Kidney tubule cell (primary cell): ENCODE measurements around the gene GCFC2.
A peak's percentile ranks its signal among the peaks of the same experiment; 100 is the strongest.
"Not testable (repeated sequence)": the region's sequence is repeated elsewhere in the genome, so short reads cannot be mapped to it uniquely, and the experiment has no call there.

Experiments
- DNase-seq: peaks from one replicate; pipeline ENCODE4 v3.0.0-alpha.2; 2018; ENCODE audit warnings: low spot score

GCFC2 gene

DNA sequence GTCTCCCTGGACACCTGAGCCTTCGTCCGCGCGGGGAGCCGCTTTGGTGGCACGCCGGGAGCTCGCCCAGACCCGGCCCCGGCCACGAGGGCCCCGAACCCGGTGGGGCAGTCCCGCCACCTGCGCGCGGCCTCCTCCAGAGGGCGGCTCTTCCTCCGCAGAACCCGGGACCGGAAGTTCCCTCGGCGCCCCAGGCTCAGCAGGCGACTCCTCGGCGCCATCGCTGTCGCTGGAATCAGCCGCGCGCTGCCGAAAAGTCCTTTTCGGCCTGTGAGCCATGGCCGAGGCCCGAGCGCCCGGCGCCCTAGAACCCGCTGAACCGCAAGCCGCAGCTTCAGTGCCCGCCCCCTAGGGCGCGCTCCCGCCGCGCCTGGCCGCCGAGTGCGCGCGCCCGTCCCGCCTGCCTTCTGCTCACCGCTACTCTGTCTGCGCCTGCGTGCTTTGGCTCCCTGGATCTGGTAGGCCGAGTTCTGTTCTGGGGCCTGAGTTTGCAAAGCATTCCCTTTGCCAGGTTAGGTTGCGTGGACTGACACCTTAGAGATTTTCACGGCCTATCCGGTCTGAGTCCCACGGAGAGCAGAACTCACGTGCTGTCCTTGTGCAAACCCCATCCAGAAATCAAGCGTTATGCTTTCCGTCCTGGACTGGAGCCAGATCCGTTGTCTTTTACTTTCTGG is at the start of gene GCFC2:
Gene GCFC2 (minus strand): TSS at position 339 of the 677 bp plus-strand sequence. CDS start 60 bp downstream, at position 279.
- peak; percentile 92 for DNase-seq

DNA sequence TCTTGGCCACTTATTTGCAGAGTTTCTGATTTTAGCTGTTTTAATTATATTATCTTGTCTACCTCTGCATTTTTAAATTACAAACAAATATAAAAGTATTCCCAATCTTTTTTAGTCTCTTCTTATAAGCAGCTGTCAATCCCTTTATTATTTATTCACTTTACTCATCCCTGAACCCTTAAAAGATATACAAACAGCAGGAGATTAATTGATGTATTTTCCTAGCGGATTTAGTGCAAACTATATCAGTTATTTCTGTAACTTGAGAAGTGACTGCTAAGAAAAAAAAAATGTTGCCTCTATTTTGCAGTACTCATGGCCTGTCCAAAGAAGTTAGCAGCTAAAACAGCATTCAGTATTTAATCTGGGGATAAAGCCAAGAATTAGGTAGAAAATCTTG is 42.1 kb upstream of the GCFC2 start:
- no peak for DNase-seq

GRCh38 chr2:75751824-75752468 is 41.2 kb upstream of the GCFC2 start:
- no peak for DNase-seq

GRCh38 chr2:75751360-75751759 is 40.6 kb upstream of the GCFC2 start:
- no peak for DNase-seq

DNA sequence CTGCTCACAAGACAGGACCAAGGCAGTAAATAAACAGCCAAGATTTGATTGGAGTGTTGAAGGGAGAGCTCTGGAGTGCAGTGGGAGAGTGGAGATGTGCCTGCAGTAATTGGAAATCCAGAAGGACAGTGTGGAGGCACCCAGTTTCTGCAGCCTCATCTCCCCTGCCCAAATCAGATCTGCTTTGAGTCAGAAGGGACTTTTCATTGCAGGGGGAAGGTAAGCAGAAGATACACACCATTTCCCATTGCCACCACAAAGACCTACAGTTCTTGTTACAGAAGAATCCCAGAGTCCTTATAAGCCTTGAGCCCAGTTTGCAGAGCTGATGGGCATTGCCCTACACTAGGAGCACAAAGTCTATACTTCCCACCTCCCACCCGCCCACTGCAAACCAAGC is 27.2 kb upstream of the GCFC2 start:
- DNase-seq = no peak

DNA sequence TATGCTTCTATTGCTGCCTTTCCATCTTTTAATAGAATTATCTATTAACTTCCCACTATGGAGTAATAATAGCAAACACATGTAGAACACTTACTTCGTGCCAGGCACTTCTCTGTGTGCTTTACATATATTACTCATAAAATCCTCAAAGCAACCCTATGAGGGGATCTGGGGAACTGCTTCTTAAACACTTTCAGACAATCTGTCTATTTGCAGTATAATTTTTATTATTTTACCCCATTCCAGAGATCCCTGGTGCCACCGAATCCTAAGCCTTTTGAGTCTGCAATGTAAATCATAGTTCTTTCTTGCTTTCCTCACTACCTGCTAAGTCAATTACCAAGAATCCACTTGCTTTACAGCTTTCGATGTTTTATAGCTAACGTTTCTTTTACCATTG is 25.6 kb upstream of the GCFC2 start:
- no peak for DNase-seq

DNA sequence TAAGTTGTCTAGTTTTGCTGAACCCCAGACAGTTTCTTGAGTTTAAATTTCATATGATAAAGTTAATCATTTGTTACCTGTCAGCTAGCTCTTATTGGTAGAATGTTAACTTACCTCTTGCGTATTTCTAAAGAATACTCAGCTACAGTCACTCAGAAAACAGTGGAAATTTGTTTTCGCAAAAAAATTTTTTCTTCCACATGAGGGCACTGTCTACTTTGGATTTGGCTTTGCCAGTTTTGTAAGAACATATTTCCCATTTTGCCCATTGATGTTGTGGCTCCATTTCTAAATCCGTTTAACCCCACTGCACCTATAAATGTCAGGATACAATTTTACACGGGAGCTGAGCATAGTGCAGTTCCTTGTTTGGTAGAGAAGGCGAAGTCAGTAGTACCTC is 19.1 kb upstream of the GCFC2 start:
- DNase-seq = peak; percentile 25

DNA sequence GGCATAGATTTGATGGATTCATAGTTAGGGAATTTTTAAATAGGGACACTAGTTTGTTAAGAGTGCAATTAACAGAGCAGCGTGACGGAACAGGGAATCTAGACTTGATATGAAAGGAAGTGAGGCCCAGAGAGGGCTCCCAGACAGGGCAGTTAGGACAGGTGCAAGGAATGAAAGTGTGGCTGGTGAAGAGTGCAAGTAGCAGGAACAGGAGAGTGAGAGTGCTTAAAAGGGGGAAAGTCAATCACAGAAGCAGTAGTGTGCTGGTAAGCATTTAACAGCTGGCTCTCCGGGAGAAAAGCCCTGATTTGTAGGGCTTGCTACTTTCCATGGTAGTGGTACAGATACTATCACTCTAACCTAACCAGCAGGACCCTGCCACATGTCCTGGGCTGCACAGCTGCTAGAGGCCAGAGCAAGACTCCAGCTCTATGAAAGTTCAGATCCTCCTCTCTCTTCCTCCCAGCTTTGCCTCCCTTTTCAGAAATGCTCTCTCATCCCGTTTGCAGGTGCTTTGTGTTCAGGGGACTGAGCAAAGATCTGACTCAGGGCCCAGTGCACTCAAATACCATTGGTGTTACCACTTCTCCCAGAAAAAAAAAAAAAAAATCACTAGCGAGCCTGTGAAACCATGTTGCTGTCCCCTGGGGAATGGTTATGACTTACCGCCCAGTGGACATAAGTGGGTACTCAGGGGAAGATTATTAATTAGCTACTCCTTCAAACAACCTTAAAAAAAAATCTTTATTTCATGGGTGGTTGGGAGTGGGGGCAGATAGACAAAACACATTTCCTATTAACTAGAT is 18.1 kb upstream of the GCFC2 start:
- peak; percentile 13 for DNase-seq

DNA sequence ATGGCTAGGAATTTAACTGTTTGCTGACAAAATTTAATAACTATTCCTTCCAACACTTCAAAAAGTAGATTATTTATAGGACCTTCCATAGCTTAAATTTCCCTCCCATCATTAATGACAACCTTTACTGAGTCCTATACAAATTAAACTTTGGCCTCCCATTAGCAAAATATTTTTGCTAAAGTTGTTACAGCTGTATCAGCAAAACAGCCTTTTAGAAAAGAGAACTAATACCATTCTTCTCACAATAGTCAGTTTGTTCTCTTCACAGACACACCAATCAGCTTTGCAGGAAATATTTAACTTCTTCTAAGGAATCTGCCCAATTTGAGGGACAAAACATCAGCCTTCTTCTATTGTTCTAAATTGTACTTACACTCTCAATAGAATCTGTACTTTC is 12.0 kb upstream of the GCFC2 start:
- no peak for DNase-seq

DNA sequence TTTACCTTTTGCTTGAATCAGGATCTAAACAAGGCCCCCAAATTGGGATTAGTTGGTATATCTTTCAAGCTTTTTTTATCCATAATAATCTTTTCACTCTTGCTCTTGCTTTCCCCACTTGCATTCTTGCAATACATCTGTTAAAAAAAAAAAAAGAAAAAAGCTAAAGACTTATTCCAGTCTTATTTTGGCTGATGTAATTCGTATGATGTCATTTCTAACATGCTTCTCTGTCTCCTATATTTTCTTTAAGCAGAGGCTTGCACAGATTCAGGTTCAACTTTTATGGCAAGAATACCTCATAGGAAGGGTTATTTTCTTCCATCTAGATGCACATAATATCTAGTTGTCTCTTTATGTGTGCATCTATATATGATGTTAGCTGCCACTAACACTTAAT is 9.8 kb upstream of the GCFC2 start:
- no peak for DNase-seq

DNA sequence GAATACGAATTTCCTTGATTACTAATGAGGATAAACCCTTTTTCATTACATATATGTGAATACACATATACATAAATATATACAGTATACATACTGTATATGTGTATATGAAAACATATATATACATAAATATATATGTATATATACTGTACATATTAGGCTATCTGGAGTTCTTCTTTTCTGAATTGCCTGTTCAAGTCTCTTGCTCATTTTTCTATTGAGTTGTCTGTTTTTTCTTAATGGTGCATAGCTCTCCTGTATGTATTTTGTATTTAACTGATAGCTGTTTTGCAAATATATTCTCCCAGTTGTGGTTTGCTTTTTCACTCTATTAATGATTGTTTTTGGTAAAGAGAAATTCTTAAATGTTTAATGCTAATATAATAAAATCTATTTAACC is 8.9 kb upstream of the GCFC2 start:
- no peak for DNase-seq

DNA sequence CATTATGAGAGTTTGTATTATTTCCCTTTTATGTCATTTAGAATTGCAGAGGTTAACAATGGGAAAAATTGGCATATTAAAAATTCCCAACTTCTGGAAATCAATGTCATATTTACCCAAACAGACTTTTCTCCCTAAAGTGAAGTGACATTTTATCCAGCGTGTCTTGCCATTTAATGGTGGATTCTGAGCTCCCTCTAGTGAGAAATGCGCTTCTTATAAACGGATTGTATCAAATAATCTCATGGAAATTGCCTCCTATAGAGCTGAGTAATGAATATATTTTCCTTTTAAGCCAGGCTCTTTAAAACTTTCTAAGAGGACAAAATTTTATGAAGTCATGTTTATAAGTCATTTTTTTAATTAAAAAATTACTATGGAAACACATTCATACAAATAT is 5.7 kb upstream of the GCFC2 start:
- no peak for DNase-seq

GRCh38 chr2:75711590-75711989 is 875 bp upstream of the GCFC2 start:
- not testable (repeated sequence) for DNase-seq

- DNase-seq = no peak
Measured at GRCh38 chr2:75710220-75710576, 517 bp downstream of the GCFC2 start.

DNA sequence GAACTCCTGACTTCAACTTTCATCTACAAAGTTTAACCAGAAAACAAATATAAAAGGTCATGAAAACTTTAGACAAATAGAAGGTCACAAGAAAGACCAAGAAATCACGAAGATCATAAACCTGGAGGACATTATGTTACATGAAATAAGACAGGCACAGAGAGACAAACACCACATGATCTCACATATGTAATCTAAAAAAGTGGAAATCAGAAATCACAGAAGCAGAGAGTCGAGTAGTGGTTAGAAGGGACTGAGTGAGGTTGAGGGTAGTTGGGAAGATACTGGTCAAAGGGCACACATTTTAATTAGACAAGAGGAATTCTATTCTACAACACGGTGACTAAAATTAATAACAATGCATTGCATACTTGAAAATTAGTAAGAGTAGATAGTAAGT is 1.4 kb downstream of the GCFC2 start:
- DNase-seq = peak; percentile 9

- no peak for DNase-seq
Measured at GRCh38 chr2:75707901-75708300, 2.8 kb downstream of the GCFC2 start.

DNA sequence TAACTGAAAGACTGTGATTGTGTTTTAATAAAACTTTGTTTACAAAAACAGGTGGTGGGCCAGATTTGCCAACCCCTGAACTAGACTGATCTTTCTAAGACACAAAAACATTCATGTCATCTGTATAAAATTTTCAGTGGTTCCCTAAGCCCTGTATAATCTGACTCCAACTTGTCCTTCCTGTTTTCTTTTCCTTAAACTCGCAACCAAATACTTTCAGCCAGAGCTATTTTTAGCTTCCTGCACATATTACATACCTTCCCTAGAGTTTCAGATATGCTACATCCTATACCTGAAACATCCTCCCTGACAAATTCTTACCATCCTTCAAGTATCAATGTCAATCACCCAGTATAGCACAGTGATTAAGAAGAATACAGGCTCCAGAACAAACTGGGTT is 4.8 kb downstream of the GCFC2 start:
- DNase-seq = peak; percentile 11

DNA sequence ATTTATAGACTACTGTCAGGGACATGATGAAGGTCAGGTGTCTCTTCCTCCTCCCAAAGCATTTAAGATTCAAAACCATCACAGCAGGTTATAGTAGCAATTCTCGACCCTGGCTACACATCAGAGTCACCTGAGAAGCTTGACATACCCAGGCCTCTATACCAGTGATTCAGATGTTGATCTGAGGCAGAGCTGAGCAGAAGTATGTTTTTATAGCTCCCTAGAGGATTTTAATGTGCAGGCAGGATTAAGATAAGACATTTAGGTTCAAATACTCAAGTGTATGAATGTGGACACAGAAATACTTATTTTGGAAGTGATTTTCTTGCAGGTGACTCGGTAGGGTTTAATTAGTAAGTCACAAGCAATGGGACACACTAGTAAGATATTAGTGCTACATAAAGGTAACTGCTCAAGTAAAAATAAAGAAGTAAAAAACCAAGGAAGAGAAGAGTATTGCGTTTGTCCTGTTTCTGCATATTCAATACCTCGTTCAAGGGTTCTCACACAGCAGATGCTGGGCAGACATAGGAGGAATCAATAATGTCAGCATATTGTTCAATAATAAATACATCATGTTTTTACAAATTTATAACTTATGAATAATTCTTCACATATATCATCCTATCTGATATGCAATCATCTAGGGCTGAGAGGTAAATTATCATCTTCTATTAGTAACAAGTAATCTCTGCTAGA is 7.0 kb downstream of the GCFC2 start:
- no peak for DNase-seq

DNA sequence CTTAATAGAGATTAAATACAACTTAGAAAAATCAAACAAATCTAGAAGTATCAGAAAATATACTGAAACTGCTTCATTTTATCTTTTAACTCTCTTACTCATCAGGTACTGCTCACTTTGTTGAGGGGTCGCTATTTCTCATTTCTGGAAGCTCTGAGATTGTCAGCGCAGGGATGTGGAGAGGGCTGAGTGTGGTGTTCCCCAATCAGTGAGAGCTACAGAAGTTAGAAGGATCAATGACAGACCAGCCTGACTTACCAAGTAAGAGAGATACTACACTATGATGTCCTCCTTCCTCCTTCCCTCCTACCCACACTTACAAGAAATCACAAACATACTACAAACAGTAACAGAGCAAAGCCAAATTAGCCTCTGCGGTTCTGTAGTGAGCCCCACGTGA is 8.1 kb downstream of the GCFC2 start:
- no peak for DNase-seq

GRCh38 chr2:75698918-75699317 is 11.8 kb downstream of the GCFC2 start:
- DNase-seq = peak; percentile 20

DNA sequence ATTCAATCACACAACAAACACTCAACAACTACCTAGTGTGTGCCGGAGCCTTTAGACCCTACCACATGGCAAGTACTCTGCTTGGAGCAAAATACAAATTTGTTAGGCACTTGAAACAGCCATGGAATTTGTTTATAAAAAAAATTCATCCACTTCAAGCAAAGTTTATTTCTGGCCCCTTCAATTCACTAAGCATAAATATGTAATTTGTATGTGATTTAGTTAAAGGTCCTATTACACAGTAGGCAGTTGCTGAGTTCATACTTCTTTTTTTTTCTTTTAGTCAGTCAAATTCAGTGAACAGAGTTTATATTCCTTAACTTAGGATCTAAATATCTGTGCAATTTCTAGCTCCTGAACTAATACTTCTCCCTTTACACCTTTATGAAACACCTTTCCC is 22.5 kb downstream of the GCFC2 start:
- no peak for DNase-seq

GRCh38 chr2:75683430-75683829 is 27.3 kb downstream of the GCFC2 start:
- DNase-seq = not testable (repeated sequence)

GRCh38 chr2:75680402-75680801 is 30.3 kb downstream of the GCFC2 start:
- no peak for DNase-seq
